Caki2 (cell line): ENCODE data around the gene TSKU. TPM values are rescaled to one million over a fixed set of nuclear protein-coding genes. Genes with fewer than 3 reads are reported as not detected.
"Not testable (repeated sequence)": the region's sequence is repeated elsewhere in the genome, so short reads cannot be mapped to it uniquely, and the experiment has no call there.

ENCODE experiments used
- DNase-seq: peaks from one replicate; pipeline ENCODE4 v3.0.0-alpha.2; 2015; ENCODE audit warnings: low read depth
- in situ Hi-C: cut with HindIII; loops from 2 replicates; pipeline ENCODE4 v1.10.0; 2016; ENCODE audit warnings: low sequenced_read_pairs, low pct_unique_long_range_greater_than_20kb, mixed read lengths
- total RNA-seq: library from RNA; depleted of rRNA; stranded (reverse); fragments of >200 nt; shearing (Covaris generic); gene quantifications from 2 replicates; pipeline ENCODE4 v1.2.3, GENCODE V29; 2014; ENCODE audit warnings: low replicate concordance

Gene TSKU
- total RNA-seq, 1 experiment from 2014 or later: 48.6 TPM

DNA sequence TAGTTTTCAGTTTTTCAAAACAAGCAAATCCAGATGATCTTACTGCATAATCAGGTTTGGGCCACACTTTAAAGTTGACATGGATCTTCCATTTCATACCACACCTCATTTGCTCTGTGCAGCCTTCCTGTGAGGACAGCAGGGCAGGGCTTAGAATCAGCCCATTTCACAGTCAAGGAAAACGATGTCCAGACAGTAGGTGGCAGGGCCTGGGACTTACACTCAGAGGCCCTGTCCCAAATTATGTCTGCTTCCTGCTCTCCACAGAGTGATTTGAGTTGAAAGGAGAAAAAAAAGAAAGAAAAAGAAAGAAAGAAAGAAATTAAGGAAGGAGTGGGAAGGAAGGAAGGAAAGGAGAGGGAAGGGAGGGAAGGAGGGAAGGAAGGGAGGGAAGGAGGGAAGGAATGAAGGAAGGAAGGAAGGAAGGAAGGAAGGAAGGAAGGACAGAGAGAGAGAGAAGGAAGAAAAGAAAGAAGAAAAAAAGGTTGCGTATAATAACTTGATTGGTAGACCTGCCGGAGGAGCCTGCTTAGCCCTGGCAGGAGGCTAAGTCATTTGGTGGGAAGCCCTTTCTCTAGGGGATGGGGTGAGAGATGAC lies 23.6 kb downstream of the TSKU start:
- in situ Hi-C loops: no loop called here

GRCh38 chr11:76807206-76807875 lies 24.2 kb downstream of the TSKU start:
- in situ Hi-C loops: no loop called here
- peak; percentile 29 for DNase-seq

More for the DNA sequence above, 23.6 kb downstream of the TSKU start:
- no peak for DNase-seq

DNA sequence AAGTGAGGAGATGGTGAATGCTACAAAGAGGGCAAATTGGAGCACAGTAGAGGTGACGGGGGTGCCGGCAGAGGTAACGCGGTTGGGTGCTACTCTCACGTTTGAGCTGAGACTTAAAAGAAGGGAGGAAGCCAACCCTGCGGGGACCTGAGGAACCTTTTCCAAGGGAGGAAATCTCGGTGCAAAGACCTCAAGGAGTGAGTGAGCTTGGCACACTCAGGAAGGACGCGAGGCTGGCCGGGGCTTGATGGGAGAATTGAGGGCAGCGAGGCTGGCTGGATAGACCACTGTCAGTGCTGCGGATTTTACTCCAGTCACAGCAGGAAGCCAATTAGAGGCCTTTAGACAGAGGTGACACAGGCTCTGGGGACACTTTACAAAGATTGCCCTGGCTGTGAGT lies 25.0 kb downstream of the TSKU start:
- in situ Hi-C loops: no loop called here
- no peak for DNase-seq

DNA sequence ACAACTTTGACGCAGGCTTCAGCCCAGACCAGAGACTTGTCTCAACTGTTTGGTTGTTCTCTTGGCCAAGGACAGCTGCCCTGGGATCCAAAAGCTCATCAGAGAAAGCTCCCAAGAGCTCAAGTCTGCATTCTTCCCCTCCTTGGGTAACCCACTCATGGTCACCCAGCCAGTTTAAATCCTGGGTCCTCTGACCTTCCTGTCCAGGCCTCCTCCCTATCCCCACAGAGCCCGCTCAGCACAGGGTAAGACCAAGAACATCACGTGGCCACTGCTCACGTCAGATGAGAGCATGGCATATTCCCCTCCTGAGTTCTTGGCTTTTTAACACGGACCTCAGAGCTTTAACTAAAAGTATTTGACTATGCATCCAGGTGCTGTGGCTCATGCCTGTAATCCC lies 25.8 kb downstream of the TSKU start:
- no peak for DNase-seq
- in situ Hi-C loops: no loop called here

DNA sequence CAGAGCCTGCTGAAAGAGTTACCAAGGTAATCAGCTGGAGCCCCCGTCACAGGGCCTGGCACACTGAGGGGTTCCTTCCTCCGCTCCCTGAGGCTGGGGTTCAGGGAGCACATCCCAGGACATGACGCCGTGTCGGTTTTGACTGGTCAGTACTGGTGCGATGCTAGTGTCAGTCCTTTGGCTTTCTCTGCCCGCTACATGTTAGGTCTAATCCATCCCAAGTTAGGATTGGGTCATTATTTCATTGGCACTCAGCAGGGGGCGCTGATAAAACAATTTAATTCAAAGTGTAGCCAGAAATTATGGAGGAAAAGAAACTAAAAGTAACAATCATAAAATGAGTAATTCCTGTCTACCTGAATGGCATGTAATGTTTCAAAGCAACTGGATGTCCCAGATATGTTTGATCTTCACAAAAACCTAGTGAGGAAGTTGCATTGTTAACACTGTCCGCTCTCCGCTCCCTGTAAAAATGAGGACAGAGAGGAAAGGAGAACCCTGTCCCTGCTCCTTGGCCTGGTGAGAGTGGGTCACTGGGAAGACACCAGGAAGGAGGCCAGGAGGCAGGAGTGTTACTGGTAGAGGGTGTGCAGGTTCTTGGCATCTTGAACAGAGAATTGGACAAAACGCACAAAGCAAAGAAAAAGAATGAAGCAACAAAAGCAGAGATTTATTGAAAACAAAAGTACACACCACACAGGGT lies 27.1 kb downstream of the TSKU start:
- DNase-seq: no peak
- in situ Hi-C loops: no loop called here

DNA sequence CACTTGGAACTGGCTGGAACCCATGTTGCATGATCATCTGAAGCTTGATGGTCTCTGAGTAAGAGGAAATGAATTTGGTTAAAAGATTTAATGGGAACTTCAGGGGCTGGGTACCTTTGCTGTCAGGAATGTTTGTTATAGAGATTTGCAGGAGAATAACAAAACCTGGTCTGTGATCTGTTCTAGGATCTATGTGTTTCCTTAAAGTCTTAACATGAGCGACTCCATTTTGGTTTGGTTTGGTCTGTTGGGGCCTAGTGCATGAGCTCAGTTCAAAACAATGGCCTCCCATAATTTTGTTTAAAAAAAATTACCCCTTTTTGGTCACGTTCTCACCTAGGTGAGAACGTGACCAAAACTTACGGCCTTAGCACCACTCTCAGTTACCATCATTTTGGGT lies 28.1 kb downstream of the TSKU start:
- no peak for DNase-seq
- in situ Hi-C loops: no loop called here

GRCh38 chr11:76814414-76814813 lies 31.3 kb downstream of the TSKU start:
- in situ Hi-C loops: no loop called here

GRCh38 chr11:76815678-76816077 lies 32.5 kb downstream of the TSKU start:
- in situ Hi-C loops, DNase-seq: not testable (repeated sequence)

More at GRCh38 chr11:76814414-76814813, 31.3 kb downstream of the TSKU start:
- no peak for DNase-seq

DNA sequence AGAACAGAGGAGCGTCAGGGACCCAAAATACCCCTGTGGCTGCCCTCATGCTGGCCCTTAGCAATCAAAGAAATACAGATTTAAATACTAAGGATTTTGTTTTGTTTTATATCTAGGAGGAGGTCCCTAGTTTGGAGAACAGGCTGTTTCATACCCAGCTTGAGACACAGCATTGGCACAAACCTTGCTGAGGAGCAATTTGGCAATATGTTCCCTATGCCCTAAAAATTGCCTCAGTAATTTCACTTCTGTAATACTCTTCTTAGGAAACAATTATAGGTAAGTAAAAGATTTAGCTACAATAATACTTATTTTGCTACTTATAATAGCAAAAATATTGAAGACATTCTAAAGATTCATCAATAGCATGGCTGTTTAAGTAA lies 37.0 kb downstream of the TSKU start:
- in situ Hi-C loops: no loop called here
- no peak for DNase-seq

- DNase-seq, in situ Hi-C loops: not testable (repeated sequence)
Measured at GRCh38 chr11:76821396-76821795, 38.2 kb downstream of the TSKU start.

GRCh38 chr11:76822406-76822805 lies 39.2 kb downstream of the TSKU start:
- DNase-seq: no peak
- in situ Hi-C loops: no loop called here

DNA sequence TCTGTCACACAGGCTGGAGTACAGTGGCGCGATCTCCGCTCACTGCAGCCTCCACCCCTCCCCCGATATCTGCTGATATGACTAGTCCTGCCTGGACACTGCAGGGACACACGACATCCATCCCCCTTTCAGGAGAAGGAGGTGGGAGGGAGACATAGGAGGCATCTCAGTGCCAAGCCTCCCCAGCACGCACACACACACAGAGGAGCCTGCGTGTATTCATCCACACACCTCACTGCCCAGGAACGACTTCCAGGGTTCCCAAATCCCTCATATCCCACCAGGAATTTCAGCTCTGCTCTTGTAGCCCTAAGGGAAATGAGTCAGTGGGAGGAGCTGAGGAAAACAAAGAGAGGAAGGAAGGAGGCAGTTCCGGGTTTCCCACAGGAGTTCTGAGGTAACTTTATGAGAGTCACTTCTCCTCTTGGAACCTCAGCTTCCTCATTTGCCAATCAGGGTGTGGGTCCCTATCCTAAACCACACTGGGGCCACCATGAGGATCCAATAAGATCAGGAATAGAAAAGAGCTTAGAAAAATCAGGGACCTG lies 40.4 kb downstream of the TSKU start:
- DNase-seq: peak; percentile 22
- in situ Hi-C loops: no loop called here

DNA sequence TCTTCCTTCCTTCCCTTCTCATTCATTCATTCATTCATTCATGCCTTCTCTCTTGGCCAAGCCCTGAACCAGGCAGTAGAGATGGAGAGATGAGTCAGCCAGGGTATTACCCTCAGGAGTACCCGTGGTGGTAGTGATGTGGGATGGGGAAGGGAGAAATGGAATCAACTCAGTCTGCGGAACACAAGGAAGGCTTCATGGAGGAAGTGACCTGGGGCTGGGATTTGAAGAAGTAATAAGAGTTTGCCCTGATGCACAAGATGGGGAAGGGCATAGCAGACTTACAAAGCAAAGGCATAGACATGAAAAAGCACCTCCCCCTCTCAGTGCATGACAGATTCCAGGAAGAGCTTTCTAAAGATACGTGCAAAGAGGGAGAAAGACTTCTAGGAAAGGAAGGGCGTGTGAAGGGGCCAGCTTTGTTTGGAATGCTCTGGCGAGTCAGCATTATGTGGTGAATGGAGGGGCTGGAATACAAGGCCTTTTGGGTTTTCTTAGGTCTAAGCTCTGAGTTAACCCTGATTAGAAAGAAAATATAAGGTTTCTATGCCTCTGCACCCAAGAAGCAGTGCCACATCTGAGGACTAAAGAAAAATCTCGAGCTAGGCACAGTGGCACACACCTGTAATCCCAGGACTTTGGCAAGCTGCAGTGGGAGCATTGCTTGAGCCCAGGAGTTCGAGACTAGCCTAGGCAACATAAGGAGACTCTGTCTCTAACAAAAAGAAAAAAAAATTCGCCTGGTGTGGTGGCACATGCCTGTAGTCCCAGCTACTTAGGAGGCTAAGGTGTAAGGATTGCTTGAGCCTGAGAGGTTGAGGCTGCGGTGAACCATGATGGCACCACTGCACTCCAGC lies 41.2 kb downstream of the TSKU start:
- in situ Hi-C loops: no loop called here

GRCh38 chr11:76824980-76825725 lies 42.0 kb downstream of the TSKU start:
- in situ Hi-C loops: no loop called here
- no peak for DNase-seq

More for the DNA sequence above, 41.2 kb downstream of the TSKU start:
- DNase-seq: no peak

DNA sequence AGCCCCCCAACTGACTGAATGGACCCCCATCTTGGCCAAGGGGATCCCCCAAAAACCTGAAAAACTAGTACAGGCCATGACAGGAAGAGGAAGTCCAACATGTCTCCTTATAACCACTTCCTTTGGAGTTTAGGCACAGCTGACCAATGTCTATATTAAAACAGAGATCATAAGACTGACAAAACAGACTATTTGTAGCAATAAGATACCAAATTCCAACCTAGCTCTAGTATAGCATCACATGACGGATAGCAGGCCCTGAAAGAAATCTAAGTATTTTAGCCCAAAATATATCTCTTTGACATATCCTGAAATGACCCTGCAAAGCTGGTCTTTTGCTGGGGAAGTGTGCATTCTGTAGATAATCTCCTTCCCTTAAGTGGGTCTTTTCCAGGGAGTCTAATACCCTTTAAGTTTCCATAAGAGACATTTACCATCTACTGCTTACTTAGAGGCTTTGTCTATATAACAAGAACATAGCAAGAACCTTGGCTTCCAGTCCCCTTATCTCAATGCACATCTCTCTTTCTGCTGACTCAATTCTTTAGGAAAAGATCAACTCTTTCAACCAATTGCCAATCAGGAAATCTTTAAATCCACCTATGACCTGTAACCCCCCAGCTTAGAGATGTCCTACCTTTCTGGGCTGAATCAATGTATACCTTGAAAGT lies 42.7 kb downstream of the TSKU start:
- in situ Hi-C loops: no loop called here
- DNase-seq: no peak

DNA sequence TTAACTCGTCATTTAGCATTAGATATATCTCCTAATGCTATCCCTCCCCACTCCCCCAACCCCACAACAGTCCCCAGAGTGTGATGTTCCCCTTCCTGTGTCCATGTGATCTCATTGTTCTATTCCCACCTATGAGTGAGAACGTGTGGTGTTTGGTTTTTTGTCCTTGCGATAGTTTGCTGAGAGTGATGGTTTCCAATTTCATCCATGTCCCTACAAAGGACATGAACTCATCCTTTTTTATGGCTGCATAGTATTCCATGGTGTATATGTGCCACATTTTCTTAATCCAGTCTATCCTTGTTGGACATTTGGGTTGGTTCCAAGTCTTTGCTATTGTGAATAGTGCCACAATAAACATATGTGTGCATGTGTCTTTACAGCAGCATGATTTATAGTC lies 43.4 kb downstream of the TSKU start:
- in situ Hi-C loops, DNase-seq: not testable (repeated sequence)

DNA sequence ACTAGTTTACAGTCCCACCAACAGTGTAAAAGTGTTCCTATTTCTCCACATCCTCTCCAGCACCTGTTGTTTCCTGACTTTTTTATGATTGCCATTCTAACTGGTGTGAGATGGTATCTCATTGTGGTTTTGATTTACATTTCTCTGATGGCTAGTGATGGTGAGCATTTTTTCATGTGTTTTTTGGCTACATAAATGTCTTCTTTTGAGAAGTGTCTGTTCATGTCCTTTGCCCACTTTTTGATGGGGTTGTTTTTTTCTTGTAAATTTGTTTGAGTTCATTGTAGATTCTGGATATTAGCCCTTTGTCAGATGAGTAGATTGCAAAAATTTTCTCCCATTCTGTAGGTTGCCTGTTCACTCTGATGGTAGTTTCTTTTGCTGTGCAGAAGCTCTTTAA lies 43.8 kb downstream of the TSKU start:
- in situ Hi-C loops, DNase-seq: not testable (repeated sequence)
